GM10266 (cell line): ENCODE data around the gene RCAN1.
"Not testable (repeated sequence)": the region's sequence is repeated elsewhere in the genome, so short reads cannot be mapped to it uniquely, and the experiment has no call there.

ENCODE experiments used
- DNase-seq: peaks from one replicate; pipeline ENCODE4 v3.0.0; 2012; ENCODE audit errors: extremely low spot score
- TF ChIP-seq, protein P1 (sequence below): IDR thresholded peaks from 2 replicates; pipeline ENCODE4 v1.5.1; 2012; ENCODE audit warnings: mild to moderate bottlenecking, low read depth; ENCODE audit not compliant: control insufficient read depth, insufficient read depth; ENCODE audit errors: missing control alignments

RCAN1 gene

DNA sequence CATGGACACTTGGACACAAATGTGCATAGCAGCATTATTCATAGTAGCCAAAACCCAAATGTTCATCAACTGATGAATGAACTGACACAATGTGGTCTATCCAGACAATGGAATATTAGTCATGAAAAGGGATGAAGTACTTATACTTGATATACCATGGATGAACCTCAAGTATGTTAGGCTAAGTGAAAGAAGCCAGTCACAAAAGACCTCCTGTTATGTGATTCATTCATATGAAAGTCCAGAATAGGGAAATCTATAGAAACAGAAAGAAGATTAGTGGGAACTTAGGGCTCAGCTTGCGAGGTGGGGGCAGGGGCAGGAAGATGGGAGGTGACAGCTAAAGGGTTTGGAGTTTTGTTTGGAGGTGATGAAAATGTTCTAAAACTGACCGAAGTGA is 110.3 kb downstream of the RCAN1 start:
- TF ChIP-seq, protein P1, sequence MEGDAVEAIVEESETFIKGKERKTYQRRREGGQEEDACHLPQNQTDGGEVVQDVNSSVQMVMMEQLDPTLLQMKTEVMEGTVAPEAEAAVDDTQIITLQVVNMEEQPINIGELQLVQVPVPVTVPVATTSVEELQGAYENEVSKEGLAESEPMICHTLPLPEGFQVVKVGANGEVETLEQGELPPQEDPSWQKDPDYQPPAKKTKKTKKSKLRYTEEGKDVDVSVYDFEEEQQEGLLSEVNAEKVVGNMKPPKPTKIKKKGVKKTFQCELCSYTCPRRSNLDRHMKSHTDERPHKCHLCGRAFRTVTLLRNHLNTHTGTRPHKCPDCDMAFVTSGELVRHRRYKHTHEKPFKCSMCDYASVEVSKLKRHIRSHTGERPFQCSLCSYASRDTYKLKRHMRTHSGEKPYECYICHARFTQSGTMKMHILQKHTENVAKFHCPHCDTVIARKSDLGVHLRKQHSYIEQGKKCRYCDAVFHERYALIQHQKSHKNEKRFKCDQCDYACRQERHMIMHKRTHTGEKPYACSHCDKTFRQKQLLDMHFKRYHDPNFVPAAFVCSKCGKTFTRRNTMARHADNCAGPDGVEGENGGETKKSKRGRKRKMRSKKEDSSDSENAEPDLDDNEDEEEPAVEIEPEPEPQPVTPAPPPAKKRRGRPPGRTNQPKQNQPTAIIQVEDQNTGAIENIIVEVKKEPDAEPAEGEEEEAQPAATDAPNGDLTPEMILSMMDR, result no peak
- DNase-seq, result no peak

DNA sequence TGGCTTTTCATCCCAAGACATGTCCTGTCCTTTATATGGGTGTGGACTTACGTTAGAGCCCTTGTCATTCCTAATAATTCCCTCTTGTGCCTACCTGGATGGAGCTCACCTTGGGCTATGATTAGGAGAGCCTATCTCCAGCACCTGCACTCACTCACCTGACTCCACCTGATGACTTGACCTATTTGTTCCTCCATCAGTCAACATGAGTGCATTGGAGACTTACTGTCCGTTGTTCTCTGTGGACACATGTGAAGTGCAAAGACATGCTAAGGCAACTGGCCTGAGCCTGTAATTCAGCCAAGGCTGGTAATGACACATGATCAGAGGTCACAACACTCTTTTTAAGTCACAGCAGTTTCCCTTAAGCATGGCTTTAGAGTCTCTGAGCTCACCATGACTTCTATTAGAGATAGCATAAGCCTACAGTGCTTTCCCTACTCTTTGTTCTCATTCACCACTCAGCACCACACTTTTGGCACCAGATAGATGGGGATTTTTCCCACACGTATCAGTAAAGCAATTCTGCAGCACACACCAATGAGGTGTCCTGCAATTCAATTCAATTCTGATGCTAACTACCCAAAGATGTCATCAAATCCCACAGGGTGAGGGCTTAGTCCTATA is 112.3 kb downstream of the RCAN1 start:
- TF ChIP-seq, protein P1, result no peak
- no peak for DNase-seq

DNA sequence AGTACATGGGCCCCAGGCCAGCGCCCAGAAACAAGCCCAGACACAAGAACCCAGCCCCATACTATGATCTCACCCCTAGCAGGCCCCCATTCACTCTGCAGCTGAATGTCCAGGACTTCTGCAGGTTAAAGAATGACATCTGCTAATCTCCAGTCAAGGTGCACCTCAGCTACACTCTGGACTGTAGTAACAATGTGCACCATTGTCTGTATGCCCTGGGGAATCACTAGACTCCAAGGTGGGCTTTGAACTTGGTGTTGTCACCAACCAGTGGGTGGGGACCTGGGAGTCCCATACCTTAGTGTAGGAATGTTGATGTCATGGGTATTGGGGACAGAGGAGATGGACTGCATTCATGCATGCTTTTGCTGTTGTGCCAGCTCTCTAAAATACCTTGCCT is 113.2 kb downstream of the RCAN1 start:
- no peak for DNase-seq
- TF ChIP-seq, protein P1, result no peak

DNA sequence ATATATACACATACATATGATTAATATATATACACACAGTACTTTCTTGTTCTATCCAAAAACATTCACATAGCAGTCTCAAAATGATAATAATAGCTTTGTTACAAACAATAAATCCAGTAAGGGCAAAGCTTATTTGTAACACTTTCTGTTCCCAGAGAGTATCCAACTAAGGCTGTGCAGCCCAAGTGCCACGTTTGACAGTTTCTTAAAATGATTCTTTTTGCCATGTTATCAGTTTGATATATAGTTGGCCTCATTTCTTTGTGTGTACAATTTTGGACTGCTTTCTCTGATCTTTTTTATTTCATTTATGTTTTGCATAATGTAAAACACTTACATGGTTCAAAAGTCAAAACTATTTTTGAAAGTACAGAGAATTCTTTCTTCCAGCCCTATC is 114.7 kb downstream of the RCAN1 start:
- DNase-seq, result no peak
- TF ChIP-seq, protein P1, result no peak

DNA sequence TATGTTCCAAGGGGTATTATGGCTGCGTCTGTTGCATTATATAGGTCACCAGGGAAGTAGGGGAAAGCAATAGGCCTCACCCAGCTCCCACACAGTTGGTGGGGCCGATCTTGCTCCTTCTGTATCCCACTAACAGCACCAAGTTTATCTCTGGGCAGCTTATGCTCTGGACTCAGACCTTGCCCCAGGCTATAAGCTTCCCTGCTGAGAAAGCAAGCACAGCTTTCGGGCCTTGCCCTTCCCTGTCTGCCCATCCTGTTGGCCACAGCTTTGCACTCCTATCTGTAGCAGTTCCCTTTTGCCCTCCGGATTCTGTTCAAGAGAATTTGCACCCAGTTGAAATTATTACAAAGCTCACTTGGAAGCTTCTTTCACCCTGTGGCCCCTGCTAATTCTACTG is 115.8 kb downstream of the RCAN1 start:
- TF ChIP-seq, protein P1, result no peak
- DNase-seq, result no peak

DNA sequence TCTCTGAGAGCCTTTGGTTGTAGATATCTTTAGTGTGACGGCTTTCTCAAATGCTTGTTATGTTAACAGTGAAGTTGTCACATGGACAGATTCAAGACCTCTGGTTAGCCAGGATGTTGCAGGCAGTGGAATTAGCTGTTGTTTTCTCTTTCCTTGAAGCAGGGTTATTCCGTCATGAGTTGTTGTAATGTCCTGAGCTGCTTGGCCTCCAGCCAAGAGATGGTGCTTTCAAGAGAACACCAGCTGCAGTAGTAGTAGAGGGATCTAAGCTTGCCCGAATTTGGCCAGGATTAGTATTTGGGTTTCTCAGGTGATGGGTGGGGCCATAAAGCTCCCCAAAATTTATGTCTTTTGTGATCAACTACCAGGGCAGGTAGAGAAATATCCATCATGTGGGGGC is 116.3 kb downstream of the RCAN1 start:
- DNase-seq, result no peak
- TF ChIP-seq, protein P1, result no peak

DNA sequence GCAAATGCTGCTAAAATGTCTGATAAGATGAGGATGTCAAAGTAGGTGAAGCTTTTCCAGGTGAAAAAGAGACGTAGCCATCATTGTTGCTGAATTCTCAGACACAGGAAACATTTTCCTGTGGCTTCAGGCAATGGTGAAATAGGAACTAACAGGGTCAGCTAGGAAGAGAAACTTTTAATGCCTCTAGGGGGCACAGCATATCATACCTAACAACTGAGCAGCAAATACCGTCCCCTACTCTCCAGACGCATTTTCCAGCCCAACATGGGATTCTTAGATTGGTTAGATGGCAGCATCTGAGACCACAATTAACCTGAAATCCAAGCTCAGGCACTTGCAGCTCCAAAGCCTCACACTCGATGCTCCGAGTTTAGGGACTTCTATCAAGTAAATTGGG is 131.1 kb downstream of the RCAN1 start:
- not testable (repeated sequence) for DNase-seq

DNA sequence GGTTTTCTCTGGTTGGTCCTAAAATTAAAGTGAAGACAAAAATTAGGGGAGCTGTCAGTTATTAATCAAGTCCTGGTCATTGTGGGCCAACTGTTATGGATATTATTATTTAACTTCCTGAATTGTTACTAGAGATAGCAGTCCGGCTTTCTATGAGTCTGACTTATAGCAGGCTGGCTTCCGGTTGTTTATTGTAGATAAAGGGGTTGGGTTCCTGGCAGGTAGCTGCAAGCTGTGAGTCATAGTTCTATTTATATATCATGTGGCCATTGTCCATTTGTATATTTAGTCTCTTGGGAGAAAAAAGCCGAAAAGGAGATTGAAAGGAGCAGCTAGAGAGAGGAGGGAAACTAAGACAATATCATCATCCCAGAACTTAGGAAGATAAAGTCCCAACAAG is 131.5 kb downstream of the RCAN1 start:
- DNase-seq, result not testable (repeated sequence)

DNA sequence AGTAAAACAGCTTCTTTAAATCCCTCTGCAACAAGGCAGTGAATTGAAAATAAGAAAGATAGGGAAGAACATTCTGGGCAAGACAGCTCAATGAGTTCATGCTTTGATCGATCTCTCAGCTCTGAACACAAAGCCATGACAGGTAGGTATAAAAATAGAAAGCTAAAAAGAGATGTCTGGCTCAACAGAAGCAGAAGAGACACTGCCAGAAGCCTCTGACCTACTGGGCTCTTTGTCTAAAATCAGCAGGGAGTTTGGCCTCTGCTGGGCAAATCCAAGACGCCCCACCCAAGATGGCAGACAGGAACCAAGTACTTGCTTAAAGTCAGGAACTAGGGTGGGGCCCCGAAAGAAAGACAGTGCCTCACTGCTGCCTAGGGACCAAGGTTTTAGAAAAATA is 147.6 kb downstream of the RCAN1 start:
- not testable (repeated sequence) for DNase-seq
